H9 (cell line): ENCODE results near the gene GLT1D1. TPM values are rescaled to one million over a fixed set of nuclear protein-coding genes. Genes with fewer than 3 reads are reported as not detected.

ENCODE experiments used
- DNase-seq: peaks from one replicate; pipeline ENCODE4 v3.0.0-alpha.2; 2017
- H2AFZ ChIP-seq: one replicate; pipeline ENCODE4 v1.6.1; 2013; ENCODE audit warnings: mild to moderate bottlenecking, low read length, control low read depth, moderate library complexity
- H2AK5ac ChIP-seq: 2 replicates; pipeline ENCODE4 v1.6.1; 2013; ENCODE audit warnings: low read length, control low read depth, mixed read lengths; ENCODE audit not compliant: insufficient read length
- H2BK120ac ChIP-seq: one replicate; pipeline ENCODE4 v1.6.1; 2013; ENCODE audit warnings: low read depth, mild to moderate bottlenecking, low read length, control low read depth, inconsistent platforms; ENCODE audit not compliant: poor library complexity, severe bottlenecking
- H2BK12ac ChIP-seq: 2 replicates; pipeline ENCODE4 v1.6.1; 2013; ENCODE audit warnings: low read length, control low read depth, mixed read lengths, low read depth; ENCODE audit not compliant: insufficient read length
- H2BK15ac ChIP-seq: 2 replicates; pipeline ENCODE4 v1.6.1; 2013; ENCODE audit warnings: low read depth, low read length, control low read depth
- H2BK20ac ChIP-seq: one replicate; pipeline ENCODE4 v1.6.1; 2013; ENCODE audit warnings: low read depth, mild to moderate bottlenecking, low read length, control low read depth, inconsistent platforms; ENCODE audit not compliant: poor library complexity, severe bottlenecking
- H2BK5ac ChIP-seq: 2 replicates; pipeline ENCODE4 v1.6.1; 2013; ENCODE audit warnings: low read length, control low read depth, mixed read lengths; ENCODE audit not compliant: insufficient read length
- H3K14ac ChIP-seq: 2 replicates; pipeline ENCODE4 v1.6.1; 2013; ENCODE audit warnings: low read length, control low read depth; ENCODE audit not compliant: insufficient read depth
- H3K18ac ChIP-seq: 2 replicates; pipeline ENCODE4 v1.6.1; 2013; ENCODE audit warnings: low read depth, mild to moderate bottlenecking, mixed read lengths, low read length, control low read depth; ENCODE audit not compliant: insufficient read length
- H3K23ac ChIP-seq: 2 replicates; pipeline ENCODE4 v1.6.1; 2013; ENCODE audit warnings: low read length, control low read depth, mixed read lengths, low read depth; ENCODE audit not compliant: insufficient read length
- H3K23me2 ChIP-seq: 2 replicates; pipeline ENCODE4 v1.6.1; 2013; ENCODE audit warnings: low read depth, mild to moderate bottlenecking, mixed read lengths, low read length, control low read depth; ENCODE audit not compliant: insufficient read length, poor library complexity, severe bottlenecking
- H3K27ac ChIP-seq: 2 replicates; pipeline ENCODE4 v1.5.1; 2013; ENCODE audit warnings: low read length, control low read depth, mixed read lengths, low read depth; ENCODE audit not compliant: insufficient read length
- H3K27me3 ChIP-seq: 2 replicates; pipeline ENCODE4 v1.6.1; 2013; ENCODE audit warnings: low read length, control low read depth, inconsistent platforms; ENCODE audit not compliant: insufficient read depth
- H3K4ac ChIP-seq: 2 replicates; pipeline ENCODE4 v1.6.1; 2013; ENCODE audit warnings: low read depth, mild to moderate bottlenecking, control low read depth, inconsistent platforms, low read length, moderate library complexity
- H3K4me1 ChIP-seq: 2 replicates; pipeline ENCODE4 v1.6.1; 2013; ENCODE audit warnings: low read length, control low read depth, inconsistent platforms; ENCODE audit not compliant: insufficient read depth
- H3K4me2 ChIP-seq: 2 replicates; pipeline ENCODE4 v1.6.1; 2013; ENCODE audit warnings: low read length, control low read depth, mixed read lengths; ENCODE audit not compliant: insufficient read length, insufficient read depth
- H3K56ac ChIP-seq: 2 replicates; pipeline ENCODE4 v1.6.1; 2013; ENCODE audit warnings: low read depth, mild to moderate bottlenecking, mixed read lengths, low read length, control low read depth; ENCODE audit not compliant: insufficient read length
- H3K79me1 ChIP-seq: 2 replicates; pipeline ENCODE4 v1.6.1; 2013; ENCODE audit warnings: low read depth, mild to moderate bottlenecking, moderate library complexity, low read length, control low read depth, inconsistent platforms; ENCODE audit not compliant: insufficient read depth, poor library complexity, severe bottlenecking
- H3K79me2 ChIP-seq: 2 replicates; pipeline ENCODE4 v1.6.1; 2013; ENCODE audit warnings: low read length, control low read depth, inconsistent platforms; ENCODE audit not compliant: insufficient read depth
- H3K9ac ChIP-seq: 2 replicates; pipeline ENCODE4 v1.6.1; 2013; ENCODE audit warnings: low read length, control low read depth, mixed read lengths; ENCODE audit not compliant: insufficient read length; ENCODE audit errors: extremely low read depth
- H3K9me3 ChIP-seq: one replicate; pipeline ENCODE4 v1.6.1; 2013; ENCODE audit warnings: low read depth, low read length, inconsistent platforms; ENCODE audit not compliant: control insufficient read depth
- H3T11ph ChIP-seq: one replicate; pipeline ENCODE4 v1.6.1; 2013; ENCODE audit warnings: mild to moderate bottlenecking, low read length, control low read depth, inconsistent platforms
- H4K20me1 ChIP-seq: one replicate; pipeline ENCODE4 v1.6.1; 2013; ENCODE audit not compliant: control insufficient read depth, insufficient read length, insufficient read depth
- H4K5ac ChIP-seq: 2 replicates; pipeline ENCODE4 v1.6.1; 2013; ENCODE audit warnings: low read depth, mild to moderate bottlenecking, mixed read lengths, low read length, control low read depth; ENCODE audit not compliant: insufficient read length
- H4K8ac ChIP-seq: replicated peaks from 2 replicates; pipeline ENCODE4 v1.6.1; 2013; ENCODE audit warnings: low read length, control low read depth, mixed read lengths, low read depth; ENCODE audit not compliant: insufficient read length
- H4K91ac ChIP-seq: 2 replicates; pipeline ENCODE4 v1.6.1; 2013; ENCODE audit warnings: low read depth, mild to moderate bottlenecking, moderate library complexity, mixed read lengths, low read length, control low read depth; ENCODE audit not compliant: insufficient read length
- H3K27ac Mint-ChIP-seq, 3 experiments: 2 replicates in 2 of 3; 3 replicates in 1 of 3; pipeline ENCODE4 v1.8.0; 2020 to 2021; ENCODE audit warnings: mixed read lengths in 3 of 3, mild to moderate bottlenecking in 1 of 3, moderate library complexity in 1 of 3
- H3K27me3 Mint-ChIP-seq: 2 replicates; pipeline ENCODE4 v1.8.0; 2021; ENCODE audit warnings: low read depth, mild to moderate bottlenecking, moderate library complexity, mixed read lengths
- H3K36me3 Mint-ChIP-seq, 3 experiments: 2 replicates in 2 of 3; 3 replicates in 1 of 3; pipeline ENCODE4 v1.8.0; 2020 to 2021; ENCODE audit warnings: low read depth in 3 of 3, mixed read lengths in 3 of 3; ENCODE audit not compliant: insufficient read depth in 1 of 3
- H3K4me1 Mint-ChIP-seq, 2 experiments: 2 replicates each; pipeline ENCODE4 v1.8.0; 2020; ENCODE audit warnings: mixed read lengths in 2 of 2
- H3K4me3 Mint-ChIP-seq, 2 experiments: 2 replicates in 1 of 2; 3 replicates in 1 of 2; pipeline ENCODE4 v1.8.0; 2020 to 2021; ENCODE audit warnings: mild to moderate bottlenecking in 2 of 2, mixed read lengths in 2 of 2, moderate library complexity in 1 of 2
- H3K9me3 Mint-ChIP-seq, 2 experiments: 2 replicates in 1 of 2; 3 replicates in 1 of 2; pipeline ENCODE4 v1.8.0; 2020; ENCODE audit warnings: mild to moderate bottlenecking in 2 of 2, mixed read lengths in 2 of 2, moderate library complexity in 1 of 2
- WGBS: extraction: QIAGEN DNeasy Blood & Tissue Kit; methylation state at CpG from one replicate; pipeline ENCODE4 v1.1.7; 2013; ENCODE audit warnings: missing lambda C conversion rate, low lambda C conversion rate, mixed read lengths; ENCODE audit not compliant: insufficient read length; ENCODE audit errors: extremely low coverage; 5-methylcytosine and 5-hydroxymethylcytosine counted together
- total RNA-seq: library from RNA; stranded (reverse); gene quantifications from 2 replicates; pipeline ENCODE4 v1.2.1, GENCODE V29; 2021
- TF ChIP-seq, protein P1 (sequence below): fragments of 200-600 bp; sonication (generic); conservative IDR thresholded peaks from 3 replicates; pipeline ENCODE4 v1.8.0; 2021; ENCODE audit warnings: antibody characterized with exemption, mild to moderate bottlenecking

Gene GLT1D1
- total RNA-seq, 1 experiment from 2014 or later, result 7.0 TPM

DNA sequence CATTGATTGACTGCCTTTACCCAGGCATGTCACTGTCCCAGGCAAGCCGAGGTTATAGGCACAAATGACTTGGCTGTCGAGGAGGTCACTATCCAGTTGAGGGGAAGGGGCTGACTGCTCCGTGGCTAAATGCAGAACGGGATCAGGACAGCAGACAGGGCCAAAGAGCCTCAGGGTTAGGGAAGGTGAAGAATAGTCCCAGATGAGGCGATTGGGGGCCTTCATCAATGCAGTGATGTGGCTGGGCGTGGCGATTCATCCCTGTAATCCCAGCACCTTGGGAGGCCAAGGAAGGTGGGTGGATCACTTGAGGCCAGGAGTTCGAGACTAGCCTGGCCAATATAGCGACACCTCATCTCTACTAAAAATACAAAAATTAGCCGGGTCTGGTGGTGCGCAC lies 10.7 kb upstream of the GLT1D1 start:
- no peak overlapping the region for H3K27ac ChIP-seq
- no peaks in the 10 kb centered on the region for H3K79me1 ChIP-seq
- no peaks in the 10 kb centered on the region for H3K36me3 Mint-ChIP-seq
- H3K23ac ChIP-seq, result no peak overlapping the region
- H2AFZ ChIP-seq, result no peak overlapping the region
- peaks cover 3 to 6% of the 10 kb centered on the region in 2 experiments; a peak in 3 of 5 replicates for H3K9me3 Mint-ChIP-seq
- no peak overlapping the region for H2BK5ac ChIP-seq
- H3K4me3 Mint-ChIP-seq, result no peak overlapping the region
- no peak for DNase-seq
- no peak overlapping the region for H4K91ac ChIP-seq
- H4K8ac ChIP-seq, result no peak overlapping the region
- no peaks in the 10 kb centered on the region for H3K79me2 ChIP-seq
- H2BK20ac ChIP-seq, result no peak overlapping the region
- no peak overlapping the region for H3K56ac ChIP-seq
- H3K4me2 ChIP-seq, result no peak overlapping the region
- H3T11ph ChIP-seq, result no peak overlapping the region
- H3K9me3 ChIP-seq, result no peaks in the 10 kb centered on the region
- peaks cover 8% of the 10 kb centered on the region in 2 experiments; a peak in 3 of 4 replicates for H3K4me1 Mint-ChIP-seq
- H3K4ac ChIP-seq, result no peak overlapping the region
- H3K23me2 ChIP-seq, result no peaks in the 10 kb centered on the region
- H3K4me1 ChIP-seq, result no peaks in the 10 kb centered on the region
- peaks cover 19% of the 10 kb centered on the region for H3K27me3 Mint-ChIP-seq
- no CpG with 5 or more reads among the region's 11 CpGs for WGBS
- no peak overlapping the region for H2BK120ac ChIP-seq
- TF ChIP-seq, protein P1, sequence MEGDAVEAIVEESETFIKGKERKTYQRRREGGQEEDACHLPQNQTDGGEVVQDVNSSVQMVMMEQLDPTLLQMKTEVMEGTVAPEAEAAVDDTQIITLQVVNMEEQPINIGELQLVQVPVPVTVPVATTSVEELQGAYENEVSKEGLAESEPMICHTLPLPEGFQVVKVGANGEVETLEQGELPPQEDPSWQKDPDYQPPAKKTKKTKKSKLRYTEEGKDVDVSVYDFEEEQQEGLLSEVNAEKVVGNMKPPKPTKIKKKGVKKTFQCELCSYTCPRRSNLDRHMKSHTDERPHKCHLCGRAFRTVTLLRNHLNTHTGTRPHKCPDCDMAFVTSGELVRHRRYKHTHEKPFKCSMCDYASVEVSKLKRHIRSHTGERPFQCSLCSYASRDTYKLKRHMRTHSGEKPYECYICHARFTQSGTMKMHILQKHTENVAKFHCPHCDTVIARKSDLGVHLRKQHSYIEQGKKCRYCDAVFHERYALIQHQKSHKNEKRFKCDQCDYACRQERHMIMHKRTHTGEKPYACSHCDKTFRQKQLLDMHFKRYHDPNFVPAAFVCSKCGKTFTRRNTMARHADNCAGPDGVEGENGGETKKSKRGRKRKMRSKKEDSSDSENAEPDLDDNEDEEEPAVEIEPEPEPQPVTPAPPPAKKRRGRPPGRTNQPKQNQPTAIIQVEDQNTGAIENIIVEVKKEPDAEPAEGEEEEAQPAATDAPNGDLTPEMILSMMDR, result no peak
- H3K27me3 ChIP-seq, result no peaks in the 10 kb centered on the region
- H3K18ac ChIP-seq, result no peak overlapping the region
- no peak overlapping the region for H3K9ac ChIP-seq
- H4K20me1 ChIP-seq, result no peaks in the 10 kb centered on the region
- H4K5ac ChIP-seq, result no peak overlapping the region
- H3K27ac Mint-ChIP-seq, result no peak overlapping the region
- no peak overlapping the region for H3K14ac ChIP-seq
- H2BK12ac ChIP-seq, result no peak overlapping the region
- no peak overlapping the region for H2AK5ac ChIP-seq
- no peak overlapping the region for H2BK15ac ChIP-seq
